IMR-90 (cell line): Measurements from ENCODE around the gene C18orf32. TPM values are rescaled to one million over a fixed set of nuclear protein-coding genes. Genes with fewer than 3 reads are reported as not detected.

Source experiments
- ATAC-seq: fragments of 200-7000 bp; cut with Tn5 transposase; 2 replicates; pipeline ENCODE4 v1.9.1; 2020; ENCODE audit warnings: low read depth, mild to moderate bottlenecking, moderate library complexity
- BruUV-seq: library from RNA; stranded (reverse); fragments of 400-500 nt; replicated peaks from 2 replicates; lab custom pipeline; 2021; lab: Mats Ljungman, UMichigan
- CTCF ChIA-PET: fragments of 300-600 bp; formaldehyde crosslinking; extraction: SDS; loops from one replicate; lab custom pipeline; 2021; ENCODE audit warnings: antibody characterized with exemption; lab: Yijun Ruan, JAX
- POLR2A ChIA-PET: fragments of 300-600 bp; sonication (Branson Sonifier 250); formaldehyde crosslinking; loops from one replicate; lab custom pipeline; 2022; ENCODE audit warnings: antibody characterized with exemption; ENCODE audit not compliant: unreplicated experiment; lab: Charles Lee
- DNase-seq: peaks from one replicate; pipeline ENCODE4 v3.0.0; 2013
- H2AFZ ChIP-seq: replicated peaks from 2 replicates; pipeline ENCODE3; 2013; ENCODE audit warnings: low read length, mild to moderate bottlenecking; ENCODE audit not compliant: poor library complexity
- H2AK5ac ChIP-seq: 2 replicates; pipeline ENCODE4 v1.6.1; 2013; ENCODE audit warnings: low read depth, low read length, inconsistent platforms
- H2AK9ac ChIP-seq: replicated peaks from 2 replicates; pipeline ENCODE3; 2013; ENCODE audit warnings: mild to moderate bottlenecking, low read depth, low read length, moderate library complexity; ENCODE audit not compliant: poor library complexity
- H2BK120ac ChIP-seq: 2 replicates; pipeline ENCODE4 v1.6.1; 2013; ENCODE audit warnings: low read depth, low read length, inconsistent platforms
- H2BK15ac ChIP-seq: 3 replicates; pipeline ENCODE4 v1.6.1; 2013; ENCODE audit warnings: low read depth, low read length, inconsistent platforms
- H2BK20ac ChIP-seq: 2 replicates; pipeline ENCODE4 v1.6.1; 2013; ENCODE audit warnings: low read depth, mild to moderate bottlenecking, inconsistent platforms, low read length, moderate library complexity
- H2BK5ac ChIP-seq: 2 replicates; pipeline ENCODE4 v1.6.1; 2013; ENCODE audit warnings: mild to moderate bottlenecking, low read depth, low read length, inconsistent platforms; ENCODE audit not compliant: poor library complexity, severe bottlenecking
- H3K14ac ChIP-seq: replicated peaks from 2 replicates; pipeline ENCODE4 v1.6.1; 2013; ENCODE audit warnings: low read depth, low read length, inconsistent platforms
- H3K18ac ChIP-seq: 2 replicates; pipeline ENCODE4 v1.6.1; 2013; ENCODE audit warnings: low read depth, low read length, control low read depth
- H3K23ac ChIP-seq: 2 replicates; pipeline ENCODE4 v1.6.1; 2013; ENCODE audit warnings: low read depth, low read length, inconsistent platforms
- H3K27ac ChIP-seq: 2 replicates; pipeline ENCODE4 v1.5.1; 2013; ENCODE audit warnings: mild to moderate bottlenecking, control low read depth, low read length; ENCODE audit not compliant: insufficient read depth
- H3K27me3 ChIP-seq: 2 replicates; pipeline ENCODE4 v1.6.1; 2013; ENCODE audit warnings: low read length; ENCODE audit not compliant: control insufficient read depth, insufficient read depth
- H3K36me3 ChIP-seq: 2 replicates; pipeline ENCODE4 v1.6.1; 2013; ENCODE audit warnings: low read length, mixed read lengths; ENCODE audit not compliant: control insufficient read depth, insufficient read depth
- H3K4ac ChIP-seq: 2 replicates; pipeline ENCODE4 v1.6.1; 2013; ENCODE audit warnings: low read depth, low read length, inconsistent platforms
- H3K4me1 ChIP-seq: 2 replicates; pipeline ENCODE4 v1.6.1; 2013; ENCODE audit warnings: low read length, mixed read lengths; ENCODE audit not compliant: control insufficient read depth, insufficient read depth
- H3K4me2 ChIP-seq: 2 replicates; pipeline ENCODE4 v1.6.1; 2013; ENCODE audit warnings: low read depth, mild to moderate bottlenecking, control low read depth, low read length, moderate library complexity
- H3K4me3 ChIP-seq: 2 replicates; pipeline ENCODE4 v1.5.1; 2013; ENCODE audit warnings: low read depth, mild to moderate bottlenecking, control low read depth, low read length, moderate library complexity; ENCODE audit not compliant: insufficient read depth
- H3K56ac ChIP-seq: 2 replicates; pipeline ENCODE4 v1.6.1; 2013; ENCODE audit warnings: low read length, inconsistent platforms; ENCODE audit not compliant: insufficient read depth; ENCODE audit errors: extremely low read depth
- H3K79me1 ChIP-seq, 2 experiments: 2 replicates each; pipeline ENCODE4 v1.6.1; 2013; ENCODE audit warnings: low read length in 2 of 2, inconsistent platforms in 1 of 2, low read depth in 1 of 2
- H3K9ac ChIP-seq: 2 replicates; pipeline ENCODE4 v1.6.1; 2013; ENCODE audit warnings: low read depth, low read length, control low read depth
- H3K9me1 ChIP-seq: 2 replicates; pipeline ENCODE4 v1.6.1; 2013; ENCODE audit warnings: low read length, inconsistent platforms; ENCODE audit not compliant: insufficient read depth
- H3K9me3 ChIP-seq: 2 replicates; pipeline ENCODE4 v1.6.1; 2013; ENCODE audit warnings: low read length; ENCODE audit not compliant: control insufficient read depth, insufficient read depth
- H4K20me1 ChIP-seq: 2 replicates; pipeline ENCODE4 v1.6.1; 2013; ENCODE audit warnings: low read length, inconsistent platforms; ENCODE audit not compliant: insufficient read depth
- H4K5ac ChIP-seq: 2 replicates; pipeline ENCODE4 v1.6.1; 2013; ENCODE audit warnings: mild to moderate bottlenecking, low read depth, low read length, control low read depth
- H4K8ac ChIP-seq, 2 experiments: 2 replicates each; pipeline ENCODE4 v1.6.1; 2013; ENCODE audit warnings: low read depth in 2 of 2, low read length in 2 of 2, control low read depth in 1 of 2, inconsistent platforms in 1 of 2
- H4K91ac ChIP-seq: 2 replicates; pipeline ENCODE4 v1.6.1; 2013; ENCODE audit warnings: low read depth, low read length, inconsistent platforms; ENCODE audit not compliant: insufficient read depth
- CHD1 ChIP-seq: IDR thresholded peaks from 2 replicates; pipeline ENCODE4 v1.6.1; 2012; ENCODE audit warnings: low read depth, low read length, improper control_type of control experiment
- FOS ChIP-seq: fragments of 150-350 bp; IDR thresholded peaks from 2 replicates; pipeline ENCODE4 v1.6.1; 2016; ENCODE audit warnings: low read depth, low read length
- MAFK ChIP-seq: IDR thresholded peaks from 2 replicates; pipeline ENCODE4 v1.6.1; 2012; ENCODE audit warnings: low read depth, low read length, improper control_type of control experiment
- MAZ ChIP-seq: IDR thresholded peaks from 2 replicates; pipeline ENCODE4 v1.6.1; 2012; ENCODE audit warnings: low read depth, mild to moderate bottlenecking, low read length, improper control_type of control experiment, moderate library complexity, borderline replicate concordance
- RAD21 ChIP-seq: IDR thresholded peaks from 2 replicates; pipeline ENCODE4 v1.6.1; 2012; ENCODE audit warnings: low read length, improper control_type of control experiment
- SMC3 ChIP-seq: fragments of 150-350 bp; IDR thresholded peaks from 2 replicates; pipeline ENCODE4 v1.6.1; 2016; ENCODE audit warnings: low read depth, mild to moderate bottlenecking, antibody characterized with exemption, low read length, moderate library complexity
- WGBS, 2 experiments: methylation state at CpG; one replicate each; pipeline versions ENCODE4 v1.1.5 to v1.1.7; 2013; ENCODE audit warnings: missing lambda C conversion rate in 2 of 2; ENCODE audit not compliant: insufficient read length in 1 of 2; ENCODE audit errors: extremely low coverage in 2 of 2; 5-methylcytosine and 5-hydroxymethylcytosine counted together
- dilution Hi-C: fragments of 300-500 bp; cut with HindIII; formaldehyde crosslinking; loops from one replicate; pipeline ENCODE4 v1.14.3; 2018; ENCODE audit warnings: low sequenced_read_pairs; ENCODE audit not compliant: unreplicated experiment
- in situ Hi-C: fragments of 300-500 bp; cut with MboI; formaldehyde crosslinking; loops from 3 replicates; pipeline ENCODE4 v1.14.3; 2019; ENCODE audit warnings: low sequenced_read_pairs, inconsistent platforms, mixed read lengths
- intact Hi-C: fragments of 100-400 bp; cut with micrococcal nuclease; formaldehyde crosslinking; loops from 2 replicates; pipeline ENCODE4 v1.10.0; 2022
- polyA plus RNA-seq, 3 experiments: library from polyadenylated mRNA; depleted of rRNA; stranded (reverse); fragments of >200 nt; gene quantifications; 2 replicates each; pipeline ENCODE4 v1.2.3, GENCODE V29; 2012; ENCODE audit warnings: low replicate concordance in 1 of 3
- total RNA-seq: library from RNA; depleted of rRNA; stranded (reverse); fragments of >200 nt; gene quantifications from 2 replicates; pipeline ENCODE4 v1.2.3, GENCODE V29; 2012
- TF ChIP-seq, protein P1 (sequence below): conservative IDR thresholded peaks from 2 replicates; pipeline ENCODE4 v1.5.1; 2012; ENCODE audit warnings: mild to moderate bottlenecking, low read depth, low read length, improper control_type of control experiment

Gene C18orf32
- total and polyA plus RNA-seq, 2 of the 4 experiments (the other 2 are of a cell fraction): 3.6 to 21.4 TPM

DNA sequence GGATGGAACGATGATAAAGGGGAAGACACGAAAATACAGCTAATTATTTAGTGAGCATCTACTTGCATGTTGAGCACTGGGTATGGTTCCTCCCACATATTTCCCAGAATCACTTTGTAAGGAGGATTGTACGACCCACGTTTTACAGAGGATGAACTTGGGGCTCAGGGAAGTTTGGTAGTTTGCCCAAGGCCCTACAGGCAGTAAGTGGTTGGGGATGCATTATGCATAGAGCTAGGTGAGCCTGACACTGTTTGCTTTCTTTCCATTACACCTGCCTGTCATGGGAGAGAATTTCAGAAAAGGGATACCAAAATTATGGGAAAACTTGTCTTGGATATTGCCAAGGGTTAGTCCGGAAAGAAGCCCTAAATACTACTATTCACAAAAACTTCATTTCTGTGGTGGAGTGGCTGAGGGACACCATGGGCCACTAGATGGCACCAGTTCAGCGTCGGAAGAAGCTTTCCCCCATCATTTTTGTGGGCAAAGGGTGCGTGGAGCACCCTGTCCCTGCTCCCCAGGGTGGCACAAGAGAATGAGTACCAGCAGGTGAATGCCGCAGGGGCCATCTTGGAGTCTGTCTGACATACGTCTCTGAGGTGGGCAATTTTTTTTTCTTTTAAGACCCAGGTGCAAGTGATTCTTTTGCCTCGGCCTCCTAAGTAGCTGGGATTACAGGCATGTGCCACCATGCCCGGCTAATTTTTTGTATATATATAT, 23.5 kb upstream of the C18orf32 start:
- Histone ChIP-seq H3K9ac (no peak overlapping the region), H2BK5ac (no peak overlapping the region), H4K91ac (no peak overlapping the region), H3K4me2 (no peak overlapping the region), H3K14ac (no peak overlapping the region), H3K27ac (no peak overlapping the region), H4K8ac (no peak overlapping the region), H3K9me3 (no peaks in the 10 kb centered on the region), H3K4ac (no peak overlapping the region), H3K56ac (no peak overlapping the region), H3K4me1 (no peaks in the 10 kb centered on the region), H2AK5ac (no peak overlapping the region), H3K4me3 (no peak overlapping the region), H4K20me1 (no peaks in the 10 kb centered on the region), H3K27me3 (peaks cover 6% of the 10 kb centered on the region), H2AFZ (peak overlapping the region; percentile 56), H2BK120ac (no peak overlapping the region), H3K36me3 (no peaks in the 10 kb centered on the region), H2BK20ac (no peak overlapping the region), H3K18ac (no peak overlapping the region), H2AK9ac (peak overlapping the region; percentile 61), H3K79me1 (no peaks in the 10 kb centered on the region), H3K9me1 (no peaks in the 10 kb centered on the region), H4K5ac (no peak overlapping the region), H3K23ac (no peak overlapping the region), H2BK15ac (no peak overlapping the region)
- DNase-seq (peak; percentile 40), ATAC-seq (peak; percentile 90)
- CTCF ChIA-PET: interaction anchor here (0.6 to 2.6 kb wide), 15 partner anchors 9 to 847 kb away, joined by 3 to 19 read pairs (median 3); no protein-coding TSS in a partner anchor
- no CpG with 5 or more reads among the region's 12 CpGs for WGBS, 2 experiments
- dilution Hi-C loops: no loop called here
- intact Hi-C loops: loop anchor here (1.0 to 5.0 kb wide), 4 partner anchors 258 to 847 kb away; no protein-coding TSS in a partner anchor
- BruUV-seq: no TSS peak
- peak; percentile 82 for TF ChIP-seq SMC3
- no peak; the same call in 1 of the 2 replicates for TF ChIP-seq MAZ
- TF ChIP-seq, protein P1, sequence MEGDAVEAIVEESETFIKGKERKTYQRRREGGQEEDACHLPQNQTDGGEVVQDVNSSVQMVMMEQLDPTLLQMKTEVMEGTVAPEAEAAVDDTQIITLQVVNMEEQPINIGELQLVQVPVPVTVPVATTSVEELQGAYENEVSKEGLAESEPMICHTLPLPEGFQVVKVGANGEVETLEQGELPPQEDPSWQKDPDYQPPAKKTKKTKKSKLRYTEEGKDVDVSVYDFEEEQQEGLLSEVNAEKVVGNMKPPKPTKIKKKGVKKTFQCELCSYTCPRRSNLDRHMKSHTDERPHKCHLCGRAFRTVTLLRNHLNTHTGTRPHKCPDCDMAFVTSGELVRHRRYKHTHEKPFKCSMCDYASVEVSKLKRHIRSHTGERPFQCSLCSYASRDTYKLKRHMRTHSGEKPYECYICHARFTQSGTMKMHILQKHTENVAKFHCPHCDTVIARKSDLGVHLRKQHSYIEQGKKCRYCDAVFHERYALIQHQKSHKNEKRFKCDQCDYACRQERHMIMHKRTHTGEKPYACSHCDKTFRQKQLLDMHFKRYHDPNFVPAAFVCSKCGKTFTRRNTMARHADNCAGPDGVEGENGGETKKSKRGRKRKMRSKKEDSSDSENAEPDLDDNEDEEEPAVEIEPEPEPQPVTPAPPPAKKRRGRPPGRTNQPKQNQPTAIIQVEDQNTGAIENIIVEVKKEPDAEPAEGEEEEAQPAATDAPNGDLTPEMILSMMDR: peak; percentile 89
- peak; percentile 89 for TF ChIP-seq RAD21
- no peak for TF ChIP-seq MAFK
- TF ChIP-seq FOS: no peak
- no peak for TF ChIP-seq CHD1
- in situ Hi-C loops: loop anchor here (5.0 to 25.0 kb wide), 3 partner anchors 254 to 677 kb away; partner anchors contain the start of gene MYO5B
- POLR2A ChIA-PET: no interaction called here
